HUES64 (cell line): ENCODE results near the gene MIA2.
"Not testable (repeated sequence)": the region's sequence is repeated elsewhere in the genome, so short reads cannot be mapped to it uniquely, and the experiment has no call there.

Experiments used
- H3K27ac ChIP-seq: 2 replicates; pipeline ENCODE4 v1.7.0; 2013; ENCODE audit warnings: low read depth, low read length, inconsistent platforms
- H3K27me3 ChIP-seq: 2 replicates; pipeline ENCODE4 v1.6.1; 2013; ENCODE audit warnings: mild to moderate bottlenecking, low read length; ENCODE audit not compliant: insufficient read depth
- H3K36me3 ChIP-seq: 2 replicates; pipeline ENCODE4 v1.6.1; 2013; ENCODE audit warnings: mild to moderate bottlenecking, low read length; ENCODE audit not compliant: insufficient read depth
- H3K4me1 ChIP-seq: 2 replicates; pipeline ENCODE4 v1.6.1; 2013; ENCODE audit warnings: mild to moderate bottlenecking, low read length, moderate library complexity; ENCODE audit not compliant: insufficient read depth
- H3K4me3 ChIP-seq: 2 replicates; pipeline ENCODE4 v1.5.1; 2013; ENCODE audit warnings: mild to moderate bottlenecking, low read length, moderate library complexity
- H3K9ac ChIP-seq: 2 replicates; pipeline ENCODE4 v1.6.1; 2013; ENCODE audit warnings: mild to moderate bottlenecking, low read depth, low read length
- H3K9me3 ChIP-seq: 2 replicates; pipeline ENCODE4 v1.6.1; 2013; ENCODE audit warnings: low read depth, low read length; ENCODE audit not compliant: insufficient read depth
- WGBS: fragments of 150-250, 120-280 bp; methylation state at CpG from one replicate; pipeline ENCODE4 v1.1.7; 2013; ENCODE audit warnings: missing lambda C conversion rate; 5-methylcytosine and 5-hydroxymethylcytosine counted together

MIA2 gene

DNA sequence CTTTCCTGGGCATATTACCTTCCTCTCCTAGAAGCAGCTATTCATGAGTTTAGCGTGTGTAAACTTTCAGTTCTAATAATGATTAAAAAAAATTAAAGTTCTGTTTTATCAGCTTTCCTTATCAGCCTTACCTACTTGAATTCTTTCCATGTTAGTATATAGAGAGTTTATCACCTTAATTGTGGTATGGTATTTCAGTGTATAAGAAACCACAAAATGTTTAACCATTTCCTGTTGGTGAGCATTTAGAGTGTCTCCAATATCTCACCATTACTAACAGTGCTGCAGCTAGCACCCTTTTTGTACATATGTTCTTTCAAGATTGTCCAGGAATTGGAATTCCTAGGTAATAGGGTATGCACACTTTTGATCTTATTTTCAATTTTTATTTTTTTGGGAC, 109.1 kb downstream of the MIA2 start:
- Histone ChIP-seq H3K9me3 (no peaks in the 10 kb centered on the region), H3K36me3 (peaks cover 8% of the 10 kb centered on the region; the same call in 1 of the 2 replicates), H3K27ac (no peak overlapping the region), H3K4me1 (peaks cover 4% of the 10 kb centered on the region; the same call in 1 of the 2 replicates), H3K27me3 (no peaks in the 10 kb centered on the region; the same call in 1 of the 2 replicates), H3K9ac (no peak overlapping the region), H3K4me3 (no peak overlapping the region)
- no CpG with 5 or more reads among the region's 1 CpG for WGBS

DNA sequence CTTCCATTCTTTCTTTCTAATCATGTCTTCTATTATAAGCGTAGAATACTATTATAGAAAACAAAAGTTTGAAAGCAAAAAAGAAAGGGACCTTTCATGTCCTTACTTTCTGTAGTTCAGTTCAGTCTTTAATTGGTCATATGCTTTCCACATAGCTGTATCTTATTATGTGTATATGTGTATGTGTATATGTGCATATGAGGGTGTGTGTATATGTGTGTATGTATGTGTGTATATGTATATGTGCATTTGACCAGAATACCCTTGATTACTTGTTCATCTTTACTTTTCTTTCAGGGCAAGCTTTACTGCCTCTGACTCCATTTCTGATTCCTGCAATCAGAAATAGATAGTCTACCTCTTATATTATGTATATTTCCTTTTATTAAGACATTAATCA, 109.9 kb downstream of the MIA2 start:
- H3K9me3 ChIP-seq, result no peaks in the 10 kb centered on the region
- H3K4me3 ChIP-seq, result no peak overlapping the region
- H3K36me3 ChIP-seq, result peaks cover 8% of the 10 kb centered on the region; the same call in 1 of the 2 replicates
- 100% methylated on average over 1 of the region's 1 CpG for WGBS
- H3K4me1 ChIP-seq, result peaks cover 4% of the 10 kb centered on the region; the same call in 1 of the 2 replicates
- no peaks in the 10 kb centered on the region for H3K27me3 ChIP-seq
- H3K27ac ChIP-seq, result no peak overlapping the region
- no peak overlapping the region for H3K9ac ChIP-seq

DNA sequence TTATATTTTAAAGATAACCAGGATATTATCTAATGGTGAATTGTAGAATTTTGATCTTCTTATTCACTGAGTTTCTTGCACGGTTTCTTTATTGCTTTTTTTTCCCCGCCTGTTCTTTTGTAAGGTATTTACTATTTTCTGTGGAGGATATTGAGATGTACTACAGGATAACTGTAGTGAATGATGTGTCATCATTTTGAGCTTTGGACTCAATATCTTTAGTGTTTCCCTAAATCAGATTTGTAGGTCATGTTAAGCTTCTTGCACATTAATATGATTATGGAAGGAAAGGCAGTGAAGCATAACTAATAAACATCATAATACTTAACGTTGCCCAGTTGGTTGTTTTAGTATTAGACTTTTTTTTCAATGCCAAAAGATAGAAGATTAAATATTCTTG, 117.2 kb downstream of the MIA2 start:
- no peak overlapping the region for H3K9ac ChIP-seq
- 93% methylated on average over 2 of the region's 3 CpGs for WGBS
- H3K27me3 ChIP-seq, result no peaks in the 10 kb centered on the region
- peaks cover 7% of the 10 kb centered on the region; the same call in 1 of the 2 replicates for H3K9me3 ChIP-seq
- H3K36me3 ChIP-seq, result peaks cover 16% of the 10 kb centered on the region; the same call in 1 of the 2 replicates
- no peak overlapping the region for H3K27ac ChIP-seq
- no peaks in the 10 kb centered on the region for H3K4me1 ChIP-seq
- no peak overlapping the region for H3K4me3 ChIP-seq

DNA sequence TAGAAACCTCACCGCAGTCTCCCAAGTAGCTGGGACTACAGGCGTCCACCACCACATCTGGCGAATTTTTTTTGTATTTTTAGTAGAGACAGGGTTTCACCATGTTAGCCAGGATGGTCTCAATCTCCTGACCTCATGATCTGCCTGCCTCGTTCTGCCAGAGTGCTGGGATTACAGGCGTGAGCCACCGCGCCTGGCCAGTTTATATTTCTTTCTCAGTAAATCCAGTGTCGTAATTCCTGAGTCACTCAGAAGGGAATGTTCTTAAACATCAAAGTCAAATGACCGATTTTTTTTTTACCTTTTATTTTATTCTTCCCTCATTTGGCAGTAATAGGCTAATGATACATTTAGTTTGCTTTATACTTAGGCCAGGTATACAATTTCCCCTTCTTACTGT, 118.0 kb downstream of the MIA2 start:
- no peaks in the 10 kb centered on the region for H3K4me1 ChIP-seq
- WGBS, result 96% methylated on average over 9 of the region's 9 CpGs
- H3K27me3 ChIP-seq, result no peaks in the 10 kb centered on the region
- H3K4me3 ChIP-seq, result no peak overlapping the region
- peaks cover 7% of the 10 kb centered on the region; the same call in 1 of the 2 replicates for H3K9me3 ChIP-seq
- H3K9ac ChIP-seq, result no peak overlapping the region
- H3K36me3 ChIP-seq, result peaks cover 10% of the 10 kb centered on the region; the same call in 1 of the 2 replicates
- no peak overlapping the region for H3K27ac ChIP-seq

DNA sequence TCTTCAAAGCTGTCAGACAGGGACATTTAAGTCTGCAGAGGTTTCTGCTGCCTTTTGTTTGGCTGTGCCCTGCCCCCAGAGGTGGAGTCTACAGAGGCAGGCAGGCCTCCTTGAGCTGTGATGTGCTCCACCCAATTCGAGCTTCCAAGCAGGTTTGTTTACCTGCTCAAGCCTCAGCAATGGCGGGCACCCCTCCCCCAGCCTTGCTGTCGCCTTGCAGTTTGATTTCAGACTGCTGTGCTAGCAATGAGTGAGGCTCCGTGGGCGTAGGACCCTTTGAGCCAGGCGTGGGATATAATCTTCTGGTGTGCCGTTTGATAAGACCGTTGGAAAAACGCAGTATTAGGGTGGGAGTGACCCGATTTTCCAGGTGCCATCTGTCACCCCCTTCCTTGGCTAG, 125.4 kb downstream of the MIA2 start:
- not testable (repeated sequence) for H3K27me3 ChIP-seq, H3K27ac ChIP-seq, H3K4me1 ChIP-seq, H3K9ac ChIP-seq, H3K9me3 ChIP-seq, H3K4me3 ChIP-seq, H3K36me3 ChIP-seq
- 93% methylated on average over 10 of the region's 10 CpGs for WGBS

DNA sequence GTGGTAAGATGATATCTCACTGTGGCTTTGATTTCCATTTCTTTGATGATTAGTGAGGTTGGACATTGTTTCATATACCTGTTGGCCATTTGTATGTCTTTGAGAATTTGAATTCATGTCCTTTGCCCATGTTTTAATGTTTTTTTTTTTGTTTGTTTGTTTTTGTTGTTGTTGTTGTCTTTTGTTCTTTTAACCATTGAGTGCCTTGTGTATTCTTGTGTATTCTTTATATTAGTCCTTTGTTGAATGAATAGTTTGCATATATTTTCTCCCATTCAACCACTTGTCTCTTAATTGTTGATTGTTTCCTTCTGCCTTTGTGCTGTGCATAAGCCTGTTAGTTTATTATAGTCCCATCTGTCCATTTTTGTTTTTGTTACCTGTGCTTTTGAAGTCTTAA, 126.6 kb downstream of the MIA2 start:
- Histone ChIP-seq H3K9me3 (peaks cover 10% of the 10 kb centered on the region; the same call in 1 of the 2 replicates), H3K36me3 (no peaks in the 10 kb centered on the region), H3K27ac (no peak overlapping the region), H3K27me3 (no peaks in the 10 kb centered on the region), H3K4me1 (no peaks in the 10 kb centered on the region), H3K4me3 (no peak overlapping the region), H3K9ac (no peak overlapping the region)

DNA sequence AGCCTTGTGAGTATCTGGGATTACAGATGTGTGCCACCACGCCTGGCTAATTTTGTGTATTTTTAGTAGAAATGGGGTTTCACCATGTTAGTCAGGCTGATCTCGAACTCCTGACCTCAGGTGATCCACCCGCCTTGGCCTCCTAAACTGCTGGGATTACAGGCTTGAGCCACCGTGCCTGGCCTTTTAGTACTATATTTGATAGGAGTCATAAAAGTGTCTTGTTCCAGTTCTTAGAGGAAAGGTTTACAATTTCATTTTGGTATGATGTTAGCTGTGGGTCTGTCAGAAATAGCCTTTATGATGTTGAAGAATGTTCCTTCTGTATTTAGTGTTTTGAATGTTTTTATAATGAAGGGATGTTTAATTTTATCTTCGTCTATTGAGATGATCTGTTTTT, 127.8 kb downstream of the MIA2 start:
- H3K9ac ChIP-seq, H3K27ac ChIP-seq: not testable (repeated sequence)
- 97% methylated on average over 5 of the region's 5 CpGs for WGBS

DNA sequence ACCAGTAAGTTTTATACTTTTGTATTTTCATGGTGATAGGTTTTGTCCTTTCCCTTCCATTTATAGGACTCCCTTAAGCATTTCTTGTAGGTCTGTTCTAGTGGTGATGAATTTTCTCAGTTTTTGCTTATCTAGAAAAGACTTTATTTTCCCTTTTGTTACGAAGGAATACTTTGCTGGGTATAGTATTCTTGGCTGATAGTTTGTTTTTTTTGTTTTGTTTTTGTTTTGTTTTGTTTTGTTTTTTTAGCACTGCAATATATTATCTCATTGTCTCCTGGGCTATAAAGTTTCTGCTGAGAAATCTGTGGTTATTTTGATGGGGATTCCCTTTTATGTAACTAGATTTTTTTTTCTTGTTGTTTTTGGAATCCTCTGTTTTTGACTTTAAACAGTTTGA, 130.8 kb downstream of the MIA2 start:
- Histone ChIP-seq H3K9ac (no peak overlapping the region), H3K36me3 (no peaks in the 10 kb centered on the region), H3K4me3 (no peak overlapping the region), H3K4me1 (peaks cover 25% of the 10 kb centered on the region), H3K9me3 (0 out of 2 replicates have a peak, but pooled peaks cover 5% of the 10 kb centered on the region), H3K27me3 (no peaks in the 10 kb centered on the region), H3K27ac (no peak overlapping the region)
- WGBS, result 88% methylated on average over 1 of the region's 1 CpG

More for the DNA sequence above, 127.8 kb downstream of the MIA2 start:
- not testable (repeated sequence) for H3K4me3 ChIP-seq, H3K9me3 ChIP-seq, H3K36me3 ChIP-seq, H3K4me1 ChIP-seq, H3K27me3 ChIP-seq

DNA sequence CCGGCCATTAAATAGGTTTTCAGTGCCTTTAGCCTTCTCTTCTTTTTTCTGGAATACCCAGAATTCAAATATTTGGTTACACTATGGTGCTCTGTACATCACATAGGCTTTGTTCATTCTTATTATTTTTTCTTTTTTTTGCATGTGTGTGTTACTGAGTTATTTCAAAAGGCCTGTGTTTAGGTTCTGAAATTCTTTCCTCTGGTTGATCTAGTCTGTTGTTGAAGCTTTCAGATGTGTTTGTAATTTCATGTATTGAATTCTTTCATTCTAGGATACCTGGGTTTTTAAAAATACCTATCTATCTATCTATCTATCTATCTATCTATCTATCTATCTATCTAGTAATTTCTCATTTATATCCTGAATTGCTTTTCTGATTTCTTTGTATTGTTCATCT, 131.6 kb downstream of the MIA2 start:
- H3K9ac ChIP-seq, result no peak overlapping the region
- WGBS, result 83% methylated on average over 1 of the region's 1 CpG
- no peak overlapping the region for H3K4me3 ChIP-seq
- no peak overlapping the region for H3K27ac ChIP-seq
- H3K36me3 ChIP-seq, result no peaks in the 10 kb centered on the region
- H3K9me3 ChIP-seq, result no peaks in the 10 kb centered on the region
- peaks cover 28% of the 10 kb centered on the region for H3K4me1 ChIP-seq
- no peaks in the 10 kb centered on the region for H3K27me3 ChIP-seq

DNA sequence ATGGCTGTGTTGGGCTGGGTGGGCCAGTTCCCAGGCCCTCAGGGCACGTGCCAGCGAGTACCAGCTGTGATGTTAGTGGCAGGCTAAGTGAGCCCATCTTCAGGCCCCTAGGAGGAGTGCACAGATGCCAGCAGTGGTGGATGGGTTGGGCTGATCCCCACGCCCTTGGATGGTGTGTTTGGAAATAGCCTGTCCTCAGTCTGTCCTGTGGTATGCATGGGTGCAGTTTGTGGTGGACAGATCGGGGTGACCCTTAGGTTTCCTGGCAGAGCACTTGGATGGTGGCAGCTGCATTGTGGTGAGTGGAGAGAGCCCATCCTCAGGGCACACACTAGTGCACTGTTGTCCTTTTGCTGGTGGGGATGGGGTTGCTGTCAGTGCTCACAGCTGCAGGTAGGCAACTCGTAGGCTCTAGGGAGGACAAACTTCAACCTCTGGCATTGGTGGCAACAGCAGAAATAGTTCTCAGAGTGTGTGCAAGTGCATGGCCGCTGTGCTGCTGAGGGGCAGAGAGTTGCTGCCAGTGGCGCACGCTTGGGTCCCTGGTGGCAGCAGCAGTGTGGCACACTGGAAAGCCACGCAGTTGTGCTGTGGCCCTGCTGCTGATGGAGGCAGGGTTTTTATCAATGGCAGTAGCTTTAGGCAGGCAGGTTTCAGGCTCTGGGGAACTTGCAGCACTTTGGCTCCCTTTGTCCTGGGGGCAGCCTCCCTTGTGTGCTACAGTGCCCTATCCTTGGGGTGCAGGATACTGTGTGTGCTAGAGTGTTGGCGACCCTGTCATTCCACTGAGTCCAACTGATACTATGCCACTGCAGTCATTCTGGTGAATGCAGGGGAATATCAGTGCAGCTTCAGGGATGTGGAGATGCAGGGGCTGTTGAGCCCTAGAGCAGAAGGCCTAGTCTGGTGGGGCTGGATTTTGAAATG, 133.0 kb downstream of the MIA2 start:
- 92% methylated on average over 10 of the region's 10 CpGs for WGBS
- Histone ChIP-seq H3K36me3 (no peaks in the 10 kb centered on the region), H3K27me3 (no peaks in the 10 kb centered on the region), H3K4me1 (peaks cover 28% of the 10 kb centered on the region), H3K27ac (no peak overlapping the region; the same call in 1 of the 2 replicates), H3K4me3 (no peak overlapping the region), H3K9me3 (no peaks in the 10 kb centered on the region), H3K9ac (no peak overlapping the region)

DNA sequence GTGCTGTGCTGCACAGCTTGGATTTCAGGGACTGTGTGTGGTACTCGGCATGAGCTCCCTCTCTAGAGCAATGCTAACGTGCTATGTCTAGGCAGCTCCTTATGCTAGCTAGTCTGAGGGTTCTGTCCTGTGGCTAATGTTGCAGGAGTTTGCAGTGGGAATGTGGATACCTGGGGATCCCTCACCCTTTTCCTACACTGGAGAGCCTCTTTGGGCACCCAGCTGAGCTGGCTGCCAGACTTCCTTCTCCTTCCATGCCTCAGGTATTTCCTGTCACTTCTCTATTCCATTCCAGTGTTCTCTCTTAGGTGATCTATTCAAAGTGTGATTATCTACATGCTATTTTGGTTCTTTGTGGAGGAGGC, 133.7 kb downstream of the MIA2 start:
- Histone ChIP-seq H3K27ac (no peak overlapping the region; the same call in 1 of the 2 replicates), H3K36me3 (no peaks in the 10 kb centered on the region), H3K4me1 (peaks cover 28% of the 10 kb centered on the region), H3K27me3 (no peaks in the 10 kb centered on the region), H3K4me3 (no peak overlapping the region), H3K9me3 (no peaks in the 10 kb centered on the region), H3K9ac (no peak overlapping the region)
- 49% methylated on average over 2 of the region's 2 CpGs for WGBS
